Vagina (tissue), 2 donors: Measurements from ENCODE around the gene TEX44. TPM values are rescaled to one million over a fixed set of nuclear protein-coding genes. Genes with fewer than 3 reads are reported as not detected.
A peak's percentile ranks its signal among the peaks of the same experiment; 100 is the strongest.

ENCODE experiments used
- DNase-seq, 2 donors: peaks; one replicate each; pipeline ENCODE4 v3.0.0-alpha.2; 2017; ENCODE audit errors: extremely low spot score in 2 of 2
- H3K27ac ChIP-seq: fragments of 200-600 bp; sonication (generic); one replicate; pipeline ENCODE4 v1.5.1; 2019
- H3K27me3 ChIP-seq: fragments of 200-600 bp; sonication (generic); one replicate; pipeline ENCODE4 v1.5.1; 2019
- H3K36me3 ChIP-seq, 2 donors: fragments of 200-600 bp; sonication (generic); one replicate each; pipeline ENCODE4 v1.5.1; 2017 to 2019
- H3K4me1 ChIP-seq: fragments of 200-600 bp; sonication (generic); one replicate; pipeline ENCODE4 v1.5.1; 2019
- H3K4me3 ChIP-seq, 2 donors: fragments of 200-600 bp; sonication (generic); 1 replicate in 1 of 2; 2 replicates in 1 of 2; pipeline ENCODE4 v1.5.1; 2016 to 2019
- H3K9me3 ChIP-seq: fragments of 200-600 bp; sonication (generic); one replicate; pipeline ENCODE4 v1.5.1; 2019
- POLR2A ChIP-seq, 2 donors: fragments of 450-650 bp; IDR thresholded peaks; one replicate each; pipeline ENCODE4 v1.6.1; 2017; ENCODE audit warnings: antibody characterized with exemption in 2 of 2, mild to moderate bottlenecking in 2 of 2, moderate library complexity in 2 of 2
- POLR2AphosphoS5 ChIP-seq, 2 donors: sonication (generic); formaldehyde crosslinking; IDR thresholded peaks; one replicate each; pipeline ENCODE4 v1.9.0; 2017; ENCODE audit warnings: antibody characterized with exemption in 2 of 2, mild to moderate bottlenecking in 2 of 2, low read depth in 1 of 2; ENCODE audit not compliant: insufficient read depth in 1 of 2
- intact Hi-C: fragments of 100-400 bp; cut with DNase I; formaldehyde crosslinking; loops from one replicate; pipeline ENCODE4 v1.15.1; 2023
- total RNA-seq: library from RNA; depleted of rRNA; stranded (reverse); fragments of >200 nt; gene quantifications from one replicate; pipeline ENCODE4 v1.2.3, GENCODE V29; 2016
- TF ChIP-seq, protein P1 (sequence below), 3 experiments: fragments of 450-650 bp in 2 of 3; fragments of 200-600 bp in 1 of 3; sonication (generic) in 1 of 3; IDR thresholded peaks; one replicate each; pipeline ENCODE4 v1.5.1; 2017 to 2019; ENCODE audit warnings: antibody characterized with exemption in 3 of 3, mild to moderate bottlenecking in 2 of 3, moderate library complexity in 2 of 3

Gene TEX44
- total RNA-seq, 1 donor from 2014 or later: not detected

DNA sequence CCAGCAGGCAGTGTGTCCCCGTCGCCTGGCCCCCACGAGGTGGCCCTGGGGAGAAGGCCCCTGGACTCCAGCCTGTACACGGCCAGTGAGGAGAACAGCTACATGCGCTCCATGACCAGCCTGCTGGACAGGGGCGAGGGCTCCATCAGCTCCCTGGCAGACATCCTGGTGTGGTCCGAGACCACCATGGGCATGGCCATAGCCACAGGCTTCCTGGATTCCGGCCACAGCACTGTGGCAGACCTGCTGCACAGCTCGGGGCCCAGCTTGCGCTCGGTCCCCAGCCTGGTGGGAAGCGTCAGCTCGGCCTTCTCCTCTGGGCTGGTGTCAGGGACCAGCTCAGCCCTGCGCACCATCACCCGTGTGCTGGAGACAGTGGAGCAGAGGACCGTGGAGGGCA is 1.0 kb downstream of the TEX44 start:
- Histone ChIP-seq H3K4me1 (peaks cover 13% of the 10 kb centered on the region), H3K9me3 (no peaks in the 10 kb centered on the region), H3K4me3 (no peak overlapping the region), H3K36me3 (no peaks in the 10 kb centered on the region), H3K27me3 (no peaks in the 10 kb centered on the region), H3K27ac (no peak overlapping the region)
- no peak for DNase-seq
- intact Hi-C loops: loop anchor here (10.0 kb wide), 1 partner anchor 69 kb away; no protein-coding TSS in a partner anchor
- no peak for TF ChIP-seq POLR2A (IDR thresholded peaks at IDR 0.05)

DNA sequence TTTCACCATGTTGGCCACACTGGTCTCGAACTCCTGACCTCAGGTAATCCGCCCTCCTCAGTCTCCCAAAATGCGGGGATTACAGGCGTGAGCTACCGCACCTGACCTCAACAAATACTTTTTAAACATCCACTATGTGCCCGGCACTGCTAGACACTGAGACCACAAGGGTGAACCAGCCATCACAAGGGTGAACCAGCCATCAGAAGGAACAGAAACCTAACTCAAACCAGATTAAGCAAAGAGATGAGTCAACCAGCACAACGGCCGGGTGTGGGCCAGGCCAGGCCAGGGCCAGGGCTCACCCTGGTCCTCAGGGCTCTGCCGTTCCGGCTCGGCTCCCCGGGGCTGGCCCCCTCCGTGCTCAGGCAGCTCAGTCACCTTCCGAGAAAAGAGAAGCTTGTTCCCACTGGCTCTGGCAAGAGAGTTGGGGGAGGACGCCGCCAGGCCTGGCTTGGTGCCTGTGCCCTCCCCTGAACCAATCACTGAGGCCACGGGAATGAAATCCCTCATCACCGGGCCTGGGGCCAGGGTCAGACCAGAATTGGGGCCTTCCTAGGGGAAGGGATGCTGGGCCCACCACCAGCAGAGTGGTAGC is 4.4 kb downstream of the TEX44 start:
- H3K4me1 ChIP-seq: peaks cover 28% of the 10 kb centered on the region
- no peak for DNase-seq
- no peaks in the 10 kb centered on the region for H3K9me3 ChIP-seq
- TF ChIP-seq, protein P1, sequence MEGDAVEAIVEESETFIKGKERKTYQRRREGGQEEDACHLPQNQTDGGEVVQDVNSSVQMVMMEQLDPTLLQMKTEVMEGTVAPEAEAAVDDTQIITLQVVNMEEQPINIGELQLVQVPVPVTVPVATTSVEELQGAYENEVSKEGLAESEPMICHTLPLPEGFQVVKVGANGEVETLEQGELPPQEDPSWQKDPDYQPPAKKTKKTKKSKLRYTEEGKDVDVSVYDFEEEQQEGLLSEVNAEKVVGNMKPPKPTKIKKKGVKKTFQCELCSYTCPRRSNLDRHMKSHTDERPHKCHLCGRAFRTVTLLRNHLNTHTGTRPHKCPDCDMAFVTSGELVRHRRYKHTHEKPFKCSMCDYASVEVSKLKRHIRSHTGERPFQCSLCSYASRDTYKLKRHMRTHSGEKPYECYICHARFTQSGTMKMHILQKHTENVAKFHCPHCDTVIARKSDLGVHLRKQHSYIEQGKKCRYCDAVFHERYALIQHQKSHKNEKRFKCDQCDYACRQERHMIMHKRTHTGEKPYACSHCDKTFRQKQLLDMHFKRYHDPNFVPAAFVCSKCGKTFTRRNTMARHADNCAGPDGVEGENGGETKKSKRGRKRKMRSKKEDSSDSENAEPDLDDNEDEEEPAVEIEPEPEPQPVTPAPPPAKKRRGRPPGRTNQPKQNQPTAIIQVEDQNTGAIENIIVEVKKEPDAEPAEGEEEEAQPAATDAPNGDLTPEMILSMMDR (IDR thresholded peaks at IDR 0.05): no peak
- TF ChIP-seq POLR2AphosphoS5 (IDR thresholded peaks at IDR 0.05; ENCODE audit: insufficient read depth in 1 of 2, low read depth in 1 of 2): peak in 1 of 2 donors; percentile 50
- intact Hi-C loops: loop anchor here (10.0 kb wide), 1 partner anchor 72 kb away; no protein-coding TSS in a partner anchor
- H3K4me3 ChIP-seq: no peak overlapping the region
- no peaks in the 10 kb centered on the region for H3K27me3 ChIP-seq
- peak overlapping the region; percentile 56 for H3K27ac ChIP-seq
- no peaks in the 10 kb centered on the region for H3K36me3 ChIP-seq

DNA sequence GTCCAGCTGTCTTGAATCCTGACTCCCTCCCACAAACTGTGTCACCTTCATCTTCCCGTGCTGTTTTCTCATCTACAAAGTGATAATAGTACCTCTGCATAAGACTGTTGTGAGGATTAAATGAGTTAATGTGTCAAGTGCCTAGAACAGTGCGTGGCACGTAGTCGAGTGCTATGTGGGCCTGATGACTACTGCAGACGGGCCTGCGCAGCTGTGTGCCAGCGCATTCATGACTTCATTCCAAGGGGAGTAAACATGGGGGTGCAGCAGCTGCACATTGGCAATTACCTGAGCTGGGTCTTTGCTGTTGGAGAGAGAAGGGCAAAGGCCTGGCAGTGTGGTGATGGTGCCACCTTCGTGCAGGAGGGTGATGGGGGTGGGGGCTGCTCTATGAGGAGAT is 5.0 kb downstream of the TEX44 start:
- H3K9me3 ChIP-seq: no peaks in the 10 kb centered on the region
- no peaks in the 10 kb centered on the region for H3K27me3 ChIP-seq
- no peak overlapping the region for H3K4me3 ChIP-seq
- TF ChIP-seq, protein P1 (IDR thresholded peaks at IDR 0.05): no peak
- TF ChIP-seq POLR2A (IDR thresholded peaks at IDR 0.05) (no peak), POLR2AphosphoS5 (IDR thresholded peaks at IDR 0.05; ENCODE audit: insufficient read depth in 1 of 2, low read depth in 1 of 2) (no peak)
- intact Hi-C loops: loop anchor here (10.0 kb wide), 1 partner anchor 73 kb away; no protein-coding TSS in a partner anchor
- no peaks in the 10 kb centered on the region for H3K36me3 ChIP-seq
- no peak for DNase-seq
- H3K27ac ChIP-seq: peak overlapping the region; percentile 56
- H3K4me1 ChIP-seq: peaks cover 28% of the 10 kb centered on the region

DNA sequence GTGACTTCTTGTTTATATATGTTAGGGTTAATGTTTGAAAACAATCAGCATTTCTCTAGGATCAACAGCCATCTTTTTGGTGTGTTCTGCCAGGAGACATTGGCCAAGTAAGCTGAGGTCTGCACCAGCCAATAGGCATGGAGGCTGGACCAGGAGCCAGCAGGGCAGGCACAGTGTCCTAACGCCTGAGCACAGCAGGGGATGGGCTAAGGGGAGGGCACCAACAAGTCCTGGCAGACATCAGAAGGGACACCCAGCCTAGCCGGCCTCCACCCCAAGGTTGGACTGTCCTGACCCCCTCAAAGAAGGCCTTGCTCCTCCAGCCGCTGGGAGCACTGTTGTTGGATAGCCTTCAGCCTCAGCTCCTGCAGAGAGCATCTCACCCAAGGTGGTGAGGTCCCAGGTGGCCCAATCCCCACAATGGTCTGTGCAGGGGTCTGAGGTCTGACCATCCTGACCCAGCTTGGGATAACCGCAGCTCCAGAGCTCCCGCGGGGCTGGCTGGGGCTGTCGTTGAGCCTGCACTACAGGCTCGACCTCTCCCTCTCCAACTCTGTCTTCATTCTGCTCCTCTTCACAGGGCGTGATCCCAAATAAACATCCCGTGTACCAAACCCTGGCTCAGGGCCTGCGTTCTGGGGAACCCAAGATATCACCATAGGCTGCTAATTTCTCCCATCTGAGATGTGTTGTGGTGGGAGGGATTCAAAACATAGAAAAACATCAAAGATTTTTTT is 8.1 kb downstream of the TEX44 start:
- no peaks in the 10 kb centered on the region for H3K9me3 ChIP-seq
- H3K4me1 ChIP-seq: peaks cover 52% of the 10 kb centered on the region
- intact Hi-C loops: loop anchor here (5.0 kb wide), 1 partner anchor 38 kb away; no protein-coding TSS in a partner anchor
- H3K4me3 ChIP-seq: no peak overlapping the region
- no peak for DNase-seq
- TF ChIP-seq POLR2A (IDR thresholded peaks at IDR 0.05) (no peak), POLR2AphosphoS5 (IDR thresholded peaks at IDR 0.05; ENCODE audit: insufficient read depth in 1 of 2, low read depth in 1 of 2) (no peak)
- TF ChIP-seq, protein P1 (IDR thresholded peaks at IDR 0.05): no peak
- no peaks in the 10 kb centered on the region for H3K27me3 ChIP-seq
- no peaks in the 10 kb centered on the region for H3K36me3 ChIP-seq
- peak overlapping the region; percentile 95 for H3K27ac ChIP-seq

DNA sequence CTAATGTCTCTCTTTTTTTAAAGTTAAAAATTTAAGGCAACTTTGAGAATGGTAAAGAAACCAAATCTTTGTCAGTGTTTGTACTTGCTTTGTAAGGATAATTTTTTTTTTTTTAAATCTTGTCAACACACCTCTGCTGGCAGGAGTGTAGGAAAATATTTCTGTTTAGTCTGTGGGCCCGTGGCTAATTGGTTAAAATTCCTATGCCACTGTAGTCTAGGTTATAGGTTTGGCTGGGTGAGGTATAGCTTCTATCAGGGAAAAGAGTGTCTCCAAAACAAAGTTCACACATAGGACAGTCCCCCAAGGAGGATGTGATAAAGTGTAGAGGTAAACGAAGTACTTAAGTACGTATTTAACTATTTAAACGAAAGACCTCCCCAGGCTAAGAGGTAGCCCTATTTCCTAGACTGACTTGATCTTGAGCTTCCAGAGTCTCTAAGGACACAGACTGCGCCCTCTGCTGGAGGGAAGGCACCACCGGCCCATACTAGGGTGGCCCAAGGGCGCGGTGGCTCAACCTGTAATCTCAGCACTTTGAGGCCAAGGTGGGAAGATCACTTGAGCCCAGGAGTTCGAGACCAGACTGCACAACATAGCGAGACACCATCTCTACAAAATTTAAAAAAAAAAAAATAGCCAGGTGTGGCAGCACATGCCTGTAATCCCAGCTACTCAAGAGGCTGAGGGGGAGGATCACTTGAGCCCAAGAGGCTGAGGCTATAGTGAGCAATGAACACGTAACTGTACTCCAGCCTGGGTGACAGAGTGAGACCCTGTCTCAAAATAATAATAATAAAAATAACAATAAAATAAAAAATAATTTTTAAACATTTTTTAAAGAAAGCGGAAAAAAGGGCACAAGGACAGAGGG is 8.9 kb downstream of the TEX44 start:
- no peaks in the 10 kb centered on the region for H3K27me3 ChIP-seq
- H3K27ac ChIP-seq: peak overlapping the region; percentile 95
- H3K4me1 ChIP-seq: peaks cover 53% of the 10 kb centered on the region
- no peak overlapping the region for H3K4me3 ChIP-seq
- no peaks in the 10 kb centered on the region for H3K36me3 ChIP-seq
- TF ChIP-seq POLR2AphosphoS5 (IDR thresholded peaks at IDR 0.05; ENCODE audit: insufficient read depth in 1 of 2, low read depth in 1 of 2) (peak in 1 of 2 donors; percentile 23), POLR2A (IDR thresholded peaks at IDR 0.05) (no peak)
- TF ChIP-seq, protein P1 (IDR thresholded peaks at IDR 0.05): peak; percentile 43 to 72 (median 54)
- intact Hi-C loops: loop anchor here (5.0 kb wide), 1 partner anchor 39 kb away; no protein-coding TSS in a partner anchor
- no peak for DNase-seq
- H3K9me3 ChIP-seq: no peaks in the 10 kb centered on the region
